HG03558 (cell line): ENCODE measurements around the gene BRD3.

Experiments used
- ATAC-seq: cut with Tn5 transposase; IDR thresholded peaks from one replicate; pipeline ENCODE4 v1.9.1; 2021; ENCODE audit warnings: moderate number of reproducible peaks; ENCODE audit not compliant: unreplicated experiment; ENCODE audit errors: extremely low read depth

The BRD3 gene

DNA sequence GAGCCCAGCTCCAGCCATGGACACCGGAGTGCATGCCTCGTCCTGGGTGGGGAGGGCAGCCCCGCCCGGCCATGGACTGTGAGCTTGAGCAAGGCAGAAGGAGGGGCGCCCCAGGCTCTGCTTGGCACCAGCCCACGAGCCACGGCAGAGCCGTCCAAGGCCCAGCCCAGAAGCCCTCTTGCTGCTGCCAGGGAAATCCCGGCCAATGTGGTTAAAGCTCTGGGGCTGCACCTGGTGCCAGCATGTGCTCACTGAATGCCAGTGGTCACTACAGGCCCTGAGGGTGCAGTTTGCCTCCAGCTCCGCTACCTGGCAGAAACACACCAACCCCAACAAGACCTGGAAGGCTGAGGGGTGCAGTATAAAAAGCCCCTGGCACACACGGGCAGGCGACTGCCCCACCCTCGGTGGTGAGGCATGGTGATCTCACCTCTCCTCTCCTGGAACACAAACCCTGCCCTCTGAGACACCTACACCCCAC, 11.8 kb downstream of the BRD3 start:
- ATAC-seq, result no peak

GRCh38 chr9:134054891-134055811, 12.7 kb downstream of the BRD3 start:
- ATAC-seq, result no peak

DNA sequence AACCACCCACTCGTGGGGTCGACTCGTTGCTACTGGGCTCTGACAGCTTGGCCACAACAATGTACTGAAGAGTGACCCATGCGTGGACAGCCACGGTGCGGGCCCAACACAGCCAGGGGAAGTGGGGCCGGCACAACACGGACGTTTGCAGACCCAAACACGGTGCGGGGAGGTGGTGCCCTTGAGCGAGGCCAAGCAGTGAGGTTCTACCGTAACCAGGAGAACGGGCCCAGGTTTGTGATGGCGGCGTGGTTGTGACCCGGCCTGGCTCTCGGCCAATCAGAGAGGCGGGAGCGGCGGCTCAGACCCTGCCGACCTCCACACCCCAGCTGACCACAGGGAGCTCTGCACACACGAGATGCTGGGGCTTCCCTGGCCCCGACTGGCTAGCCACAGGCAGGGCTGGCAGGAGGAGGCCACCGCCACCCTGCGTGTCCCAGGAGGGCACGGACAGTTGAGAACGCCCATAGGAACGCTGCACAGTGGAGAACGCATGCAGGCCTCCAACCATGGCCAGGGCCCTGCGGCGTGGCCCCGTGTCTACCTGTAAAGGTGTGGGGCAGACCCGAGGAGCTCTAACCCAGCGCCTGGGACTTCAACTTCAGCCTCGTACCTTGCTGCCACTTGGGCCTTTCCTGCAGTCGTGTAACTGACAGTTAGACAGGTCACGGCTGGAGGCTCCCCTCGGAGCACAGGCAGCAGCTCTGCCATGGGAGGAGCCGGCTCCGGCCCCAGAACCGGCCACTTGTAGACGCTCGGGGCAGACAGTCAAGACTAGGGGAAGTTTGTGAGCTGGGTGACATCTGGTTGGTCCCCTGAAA, 13.7 kb downstream of the BRD3 start:
- no peak for ATAC-seq

GRCh38 chr9:134053401-134053871, 14.4 kb downstream of the BRD3 start:
- ATAC-seq, result no peak

GRCh38 chr9:134052941-134053340, 14.9 kb downstream of the BRD3 start:
- ATAC-seq, result no peak

DNA sequence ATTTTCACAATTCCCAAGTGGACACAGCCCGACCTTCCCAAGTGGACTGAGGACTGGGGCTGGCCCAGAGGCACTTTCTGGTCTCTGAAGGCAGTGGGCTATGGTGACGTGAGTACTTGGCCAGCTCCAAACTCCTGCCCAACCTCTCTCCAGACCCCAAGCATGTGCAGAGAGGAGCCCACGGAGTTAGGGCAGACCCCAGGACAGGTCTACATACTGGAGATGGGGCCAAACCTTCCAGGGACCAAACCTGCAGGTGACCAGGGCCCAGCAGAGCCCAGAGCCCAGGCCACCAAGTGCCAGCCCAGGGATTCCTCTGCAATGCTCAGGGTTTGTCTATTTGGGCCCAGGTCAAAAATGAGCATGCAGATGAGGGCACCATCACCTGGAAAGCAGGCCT, 15.3 kb downstream of the BRD3 start:
- ATAC-seq, result no peak

DNA sequence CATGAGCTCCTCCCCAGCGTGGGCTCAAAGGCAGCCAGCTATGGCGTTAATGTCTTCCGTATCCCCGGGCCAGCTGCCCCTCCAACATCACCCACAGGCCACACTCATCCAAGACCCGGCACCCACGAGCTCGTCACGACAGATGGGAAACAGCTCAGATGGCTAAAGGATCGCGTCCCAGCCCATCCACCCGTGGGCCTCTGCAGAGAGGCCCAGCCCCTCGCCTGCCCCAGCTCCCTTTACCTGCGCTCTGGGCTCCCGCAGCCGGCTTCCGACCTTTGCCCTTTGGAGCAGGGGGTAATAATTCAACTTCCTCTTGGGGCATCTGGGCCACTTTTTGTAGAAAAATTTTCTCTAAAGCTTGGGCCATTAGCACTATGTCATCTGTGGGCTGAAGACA, 16.5 kb downstream of the BRD3 start:
- no peak for ATAC-seq

GRCh38 chr9:134050726-134051125, 17.1 kb downstream of the BRD3 start:
- no peak for ATAC-seq

- ATAC-seq, result no peak
Measured at GRCh38 chr9:134049772-134050588, 17.8 kb downstream of the BRD3 start.

DNA sequence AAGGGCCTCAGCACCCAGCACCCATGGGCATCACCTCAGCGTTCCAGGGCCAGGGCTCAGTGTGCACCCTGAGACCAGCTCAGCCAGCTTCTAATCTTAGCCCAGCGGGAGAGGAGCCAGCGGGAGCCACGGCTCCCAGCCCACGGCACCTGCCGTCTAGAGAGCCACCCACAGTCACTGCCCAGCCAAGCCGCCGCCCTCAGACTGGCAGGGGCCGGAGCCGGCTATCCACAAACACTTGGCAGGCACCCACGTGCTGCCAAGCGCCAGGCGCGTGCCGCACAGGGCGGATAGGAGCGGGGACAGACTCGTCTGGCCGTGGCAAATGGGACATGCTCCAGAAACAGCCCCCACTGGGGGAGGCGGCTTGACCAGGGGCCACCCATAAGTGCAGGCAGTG, 18.6 kb downstream of the BRD3 start:
- ATAC-seq, result no peak

GRCh38 chr9:134048582-134048968, 19.3 kb downstream of the BRD3 start:
- no peak for ATAC-seq

GRCh38 chr9:134047868-134048581, 19.8 kb downstream of the BRD3 start:
- ATAC-seq, result no peak

DNA sequence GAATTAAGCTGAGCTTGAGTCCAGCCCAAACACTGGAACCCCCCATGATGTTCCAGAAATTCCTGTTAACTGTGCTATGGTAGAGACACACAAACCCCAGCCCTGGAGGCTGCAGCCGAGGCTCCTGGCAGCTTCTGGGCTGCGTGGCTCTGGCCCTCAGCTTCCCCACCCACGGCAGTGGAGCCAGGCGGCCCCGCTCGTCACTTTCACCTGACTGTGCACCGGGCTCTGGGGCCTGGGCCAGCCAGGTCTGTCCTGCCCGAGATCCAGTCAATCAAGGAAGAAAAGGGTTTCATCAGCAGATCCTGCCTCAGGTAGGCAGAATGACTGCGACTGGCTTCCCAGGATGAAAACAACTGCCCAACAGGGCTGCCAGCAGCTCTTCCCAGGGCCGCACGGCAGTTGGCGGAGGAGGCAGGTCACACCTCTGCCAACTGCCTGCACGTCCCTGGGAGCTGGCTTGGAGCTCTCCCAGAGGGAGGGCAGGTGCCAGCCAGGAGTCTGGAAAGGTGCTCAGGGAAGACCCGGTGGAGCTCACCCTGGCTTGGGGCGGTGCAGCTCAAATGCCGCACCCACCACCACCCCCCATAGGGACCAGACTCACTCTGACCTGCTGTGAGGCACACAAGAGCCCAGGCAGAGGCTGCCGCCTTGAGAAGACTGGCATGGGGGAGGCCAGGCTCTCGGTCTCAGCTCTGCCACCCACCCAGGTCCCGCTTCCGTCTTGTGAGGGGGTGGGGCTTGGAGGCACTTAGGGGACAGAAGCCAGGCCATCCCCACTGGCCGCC, 20.7 kb downstream of the BRD3 start:
- no peak for ATAC-seq

DNA sequence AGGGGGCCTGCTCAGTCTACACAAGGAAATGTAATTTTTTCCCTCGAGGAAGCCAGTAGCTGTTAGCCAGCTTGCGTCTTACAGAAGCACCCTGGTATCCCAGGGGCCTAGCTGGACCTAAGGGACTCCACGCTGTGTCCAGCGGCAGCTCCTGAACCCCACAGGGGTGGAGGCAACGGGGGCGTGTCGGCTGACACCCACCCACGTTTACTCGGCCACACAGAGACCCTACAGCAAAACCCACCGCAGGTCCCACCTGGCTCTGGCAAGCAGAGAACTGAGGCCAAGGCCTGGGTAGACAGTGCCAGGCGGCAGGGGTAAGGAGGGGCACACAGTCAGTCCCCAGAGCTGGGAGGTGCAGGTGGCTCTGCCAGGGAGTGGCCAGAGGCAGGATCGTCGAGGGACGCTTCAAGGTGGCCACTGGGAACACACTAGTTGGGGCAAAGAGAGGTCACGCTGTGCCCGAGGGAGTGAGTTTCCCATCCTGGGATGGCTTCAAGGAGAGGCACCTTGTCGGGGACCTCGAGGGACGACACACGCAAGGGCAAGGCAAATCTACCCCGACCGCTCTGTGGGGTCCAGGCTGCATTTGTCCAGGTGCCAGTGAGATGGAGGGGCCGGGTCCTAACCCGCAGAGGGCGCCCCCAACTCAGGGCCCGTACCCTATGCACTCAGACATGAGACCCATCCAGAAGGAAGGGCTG, 21.8 kb downstream of the BRD3 start:
- ATAC-seq, result no peak

DNA sequence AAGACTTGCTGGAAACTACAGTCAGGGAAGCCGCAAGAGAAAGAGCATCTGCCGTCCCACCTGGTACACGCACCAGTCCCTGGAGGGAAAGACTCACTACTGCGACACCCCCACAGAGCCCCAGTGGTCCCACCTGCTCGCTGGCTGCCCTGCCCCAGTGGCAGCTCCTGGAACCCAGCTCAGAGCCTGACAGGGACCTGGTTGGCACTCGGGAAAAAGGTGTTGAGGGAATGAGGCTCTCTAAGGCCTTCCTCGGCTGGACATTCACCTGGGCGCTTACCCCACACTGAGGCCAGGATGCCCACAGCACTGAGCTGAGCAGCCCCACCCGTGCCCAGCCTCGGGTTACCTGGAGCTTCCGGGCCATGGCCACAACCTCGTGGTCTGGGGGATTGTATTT, 22.9 kb downstream of the BRD3 start:
- no peak for ATAC-seq

- no peak for ATAC-seq
Measured at GRCh38 chr9:134043531-134043988, 24.3 kb downstream of the BRD3 start.

GRCh38 chr9:134041649-134041962, 26.2 kb downstream of the BRD3 start:
- no peak for ATAC-seq
